Measurements from ENCODE around the gene CDK5R1.

Gene CDK5R1

DNA sequence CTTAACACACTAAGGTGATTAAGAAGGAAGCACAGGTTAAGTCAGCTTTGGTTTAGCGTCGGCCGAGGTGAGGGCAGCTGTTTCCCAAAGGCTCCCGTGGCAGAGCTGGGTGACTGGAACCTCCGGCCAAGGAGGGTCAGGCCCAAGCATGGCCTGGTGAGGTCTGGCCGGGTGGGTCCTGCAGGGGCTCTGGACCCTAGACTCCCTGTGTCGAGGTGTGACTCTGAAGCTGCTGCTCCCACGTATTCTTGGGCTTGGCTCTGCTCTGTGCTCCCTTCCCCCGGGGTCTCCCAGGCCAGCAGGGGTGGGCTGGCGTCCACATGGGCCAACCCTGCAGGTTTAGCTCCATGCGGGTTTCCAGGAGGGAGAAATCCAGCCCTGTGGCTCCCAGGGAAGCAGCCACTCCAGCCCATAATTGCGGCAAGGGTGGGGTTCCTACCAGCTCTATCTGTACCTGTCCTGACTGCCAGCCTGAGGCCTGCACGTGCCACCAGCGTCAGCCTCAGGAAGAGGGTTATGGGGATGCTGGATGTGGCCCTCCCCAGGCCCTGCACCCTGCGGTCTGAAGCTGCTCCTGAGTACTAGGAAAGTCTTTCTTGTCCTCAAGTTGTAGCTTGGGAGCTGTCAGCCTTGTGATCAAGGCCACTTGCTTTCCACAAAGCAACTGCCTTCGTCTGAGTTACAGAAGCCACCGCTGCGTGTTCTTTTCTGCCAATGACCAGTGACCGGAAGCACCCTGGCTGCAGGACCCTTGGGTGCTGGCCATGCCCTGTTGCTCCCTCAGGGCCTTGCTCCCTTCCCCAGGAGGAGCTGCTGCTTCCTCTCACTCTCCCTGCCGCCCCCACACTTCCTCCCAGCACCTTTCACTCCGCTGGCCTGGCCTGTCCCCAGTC, 4.8 kb downstream of the CDK5R1 start:
- H3K27ac ChIP-seq: no peak overlapping the region
- no peak for DNase-seq (ENCODE audit: low read depth, low spot score)

DNA sequence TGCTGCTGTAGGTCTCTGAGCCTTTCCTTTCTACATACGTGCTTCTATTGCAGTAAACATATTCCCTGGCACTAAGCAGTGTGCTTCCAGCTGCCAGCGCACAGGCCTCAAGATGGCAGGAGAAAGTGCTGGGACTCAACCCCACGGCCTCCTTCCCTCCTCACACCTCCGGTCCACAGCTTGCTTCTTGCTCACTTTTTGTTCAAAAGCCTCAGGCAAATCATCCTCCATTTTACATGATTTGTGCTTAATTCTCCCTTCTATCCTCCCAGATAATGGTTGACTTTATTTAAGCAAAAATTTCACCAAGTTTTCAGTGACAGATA, 5.4 kb downstream of the CDK5R1 start:
- H3K27ac ChIP-seq: no peak overlapping the region
- DNase-seq (ENCODE audit: low read depth, low spot score): no peak

DNA sequence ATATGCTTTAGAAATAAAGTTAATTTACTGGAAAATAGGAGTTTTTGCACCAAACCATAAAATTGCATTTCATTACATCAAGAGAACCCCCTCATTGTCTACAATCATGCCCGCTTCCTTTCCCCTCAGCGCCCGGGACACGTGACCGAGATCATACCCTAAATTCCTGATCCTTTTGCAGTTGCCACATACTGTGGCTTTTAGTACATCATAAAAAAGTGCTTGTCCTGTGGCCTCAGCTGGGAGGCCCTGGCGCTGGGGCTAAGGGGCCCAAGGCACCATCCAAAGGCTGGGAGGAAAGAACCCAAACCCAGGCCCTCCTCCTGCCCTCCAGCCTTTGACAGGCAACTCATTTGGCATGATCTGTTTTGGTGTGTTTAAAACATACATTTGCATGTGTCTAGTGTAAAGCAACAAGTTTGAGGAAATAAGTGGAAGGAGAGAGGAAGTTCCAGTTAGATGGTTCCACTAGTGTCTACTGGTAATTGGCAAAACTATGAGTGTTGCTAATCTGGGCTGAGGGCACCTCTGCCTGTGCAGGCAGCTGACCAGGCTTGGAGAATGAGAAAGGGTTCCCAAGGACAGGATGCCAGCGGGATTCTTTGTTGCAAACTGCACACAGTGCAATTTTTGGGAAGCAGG, 6.0 kb downstream of the CDK5R1 start:
- no peak for DNase-seq (ENCODE audit: low read depth, low spot score)
- no peak overlapping the region for H3K27ac ChIP-seq

DNA sequence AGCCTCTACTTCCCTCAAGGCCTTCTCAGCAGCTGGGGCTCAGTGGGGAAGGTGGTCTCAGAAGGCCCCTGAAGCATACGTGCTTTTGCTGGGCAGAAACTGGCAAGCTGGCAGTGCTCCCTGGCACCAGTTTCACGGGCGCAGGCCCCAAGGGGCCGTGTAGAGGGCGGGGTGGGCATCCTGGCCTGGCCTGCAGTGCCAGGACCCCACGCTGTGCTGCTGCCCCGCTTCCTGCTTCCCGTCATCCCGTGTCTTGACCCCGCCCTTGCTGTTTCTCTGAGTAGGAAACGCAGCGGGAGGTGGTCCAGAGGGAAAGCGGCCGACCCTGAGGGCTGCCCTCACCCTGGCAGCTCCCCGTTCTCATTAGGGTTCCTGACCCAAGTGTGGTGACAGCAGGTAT, 6.8 kb downstream of the CDK5R1 start:
- H3K27ac ChIP-seq: no peak overlapping the region

DNA sequence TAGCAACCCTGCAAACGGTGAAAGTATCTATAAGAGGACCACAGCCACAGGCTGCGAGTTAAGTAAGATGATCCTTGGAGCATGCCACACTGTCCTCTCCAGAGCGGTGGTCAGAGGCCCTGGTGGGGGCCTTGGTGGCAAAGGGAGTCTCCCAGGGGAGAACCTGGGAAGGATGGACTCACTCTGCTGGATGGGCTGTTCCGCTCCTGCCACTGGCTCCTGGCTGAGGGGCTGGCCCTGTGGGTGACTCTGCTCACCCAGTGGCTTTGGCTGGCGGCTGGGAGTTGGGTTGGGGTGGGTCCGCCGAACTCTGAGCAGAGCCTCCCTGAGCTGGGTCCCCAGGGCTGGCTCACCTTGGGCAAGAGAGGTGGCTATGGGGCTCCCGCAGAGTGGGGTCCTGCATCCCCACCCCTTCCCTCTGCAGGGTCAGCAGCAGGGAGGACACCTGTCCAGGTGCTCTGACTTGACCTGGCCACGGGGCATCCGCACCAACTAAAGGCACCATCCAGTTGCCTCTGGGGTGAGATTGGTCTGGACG, 7.3 kb downstream of the CDK5R1 start:
- no peak for DNase-seq (ENCODE audit: low read depth, low spot score)
- H3K27ac ChIP-seq: no peak overlapping the region

More for the DNA sequence above, 6.8 kb downstream of the CDK5R1 start:
- no peak for DNase-seq (ENCODE audit: low read depth, low spot score)

DNA sequence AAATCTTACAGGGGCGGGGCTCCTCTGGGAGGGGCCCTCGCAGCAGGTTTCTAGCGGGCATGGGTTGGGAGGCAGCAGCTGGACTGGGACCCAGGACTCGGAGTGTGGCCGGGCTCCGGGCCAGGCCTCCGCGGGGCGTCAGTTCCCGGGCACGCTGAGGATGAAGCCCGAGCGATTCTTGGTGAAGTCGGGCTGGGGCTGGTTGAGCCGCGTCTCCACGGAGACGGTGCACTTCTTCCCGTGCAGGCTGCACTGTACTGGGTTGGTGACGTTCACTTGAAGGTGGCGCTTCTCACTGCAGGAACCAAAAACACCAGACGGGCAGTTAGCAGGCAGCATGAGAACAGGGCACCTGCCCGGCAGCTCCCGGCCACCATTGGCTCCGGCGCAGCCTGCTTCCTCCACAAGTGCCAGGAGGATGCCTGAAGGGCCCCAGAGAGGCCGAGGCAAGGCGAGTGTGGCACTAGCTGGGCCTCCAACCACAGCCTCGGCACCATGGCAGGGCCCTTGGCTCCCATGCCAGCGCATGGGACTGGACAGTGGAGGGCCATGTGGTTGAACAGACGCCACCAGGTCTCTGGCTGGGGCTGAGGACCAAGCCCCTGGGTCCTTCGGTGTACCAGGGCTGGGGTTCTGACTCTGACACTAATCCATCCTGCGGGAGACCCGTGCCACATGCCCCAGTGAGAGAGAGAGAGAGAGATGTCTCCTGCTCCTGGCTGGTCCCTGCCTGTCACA, 8.0 kb downstream of the CDK5R1 start:
- no peak overlapping the region for H3K27ac ChIP-seq
- no peak for DNase-seq (ENCODE audit: low read depth, low spot score)

DNA sequence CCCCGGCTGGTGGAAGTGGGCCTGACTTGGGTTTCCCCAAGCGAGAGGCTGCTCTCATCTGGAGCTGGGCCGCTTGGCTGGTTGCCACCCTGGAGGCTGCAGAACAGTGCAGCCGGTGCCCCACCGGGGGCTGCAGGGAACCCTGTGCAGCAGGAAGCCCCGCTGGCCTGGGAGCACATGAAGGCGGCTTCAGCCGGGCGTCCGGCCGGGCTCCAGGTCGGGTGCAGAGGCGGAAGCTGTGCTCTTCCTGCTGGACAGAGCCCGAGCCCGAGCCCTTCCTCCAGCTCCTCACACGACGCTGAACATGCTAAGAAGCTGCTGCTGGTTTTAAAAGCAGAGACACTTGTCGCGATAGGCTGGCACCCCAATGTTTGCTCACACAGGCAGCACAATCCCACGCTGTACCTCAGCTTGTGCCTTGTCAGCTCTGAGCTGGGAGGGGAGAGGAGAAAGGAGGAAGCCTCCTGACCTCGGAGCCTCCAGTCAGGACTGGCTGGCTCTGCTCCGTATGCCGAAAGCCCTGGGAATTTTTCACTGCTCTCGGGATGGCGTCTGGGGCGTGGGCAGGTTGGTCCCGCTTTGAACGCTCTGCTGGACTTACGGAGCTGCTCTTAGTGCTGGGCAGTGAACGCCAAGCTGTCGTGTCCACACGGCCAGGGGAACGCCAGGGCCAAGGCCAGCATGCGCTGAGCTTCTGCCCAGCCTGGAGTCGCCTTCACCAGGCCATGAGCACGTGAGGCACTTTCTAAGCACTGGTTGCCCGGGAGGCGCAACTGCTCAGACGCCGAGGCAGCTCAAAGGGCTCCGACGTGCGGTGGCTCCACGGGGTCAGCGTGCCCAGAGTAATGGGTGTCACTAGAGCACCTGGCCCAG, 8.8 kb downstream of the CDK5R1 start:
- peak overlapping the region; percentile 86 for H3K27ac ChIP-seq
- DNase-seq (ENCODE audit: low read depth, low spot score): no peak

DNA sequence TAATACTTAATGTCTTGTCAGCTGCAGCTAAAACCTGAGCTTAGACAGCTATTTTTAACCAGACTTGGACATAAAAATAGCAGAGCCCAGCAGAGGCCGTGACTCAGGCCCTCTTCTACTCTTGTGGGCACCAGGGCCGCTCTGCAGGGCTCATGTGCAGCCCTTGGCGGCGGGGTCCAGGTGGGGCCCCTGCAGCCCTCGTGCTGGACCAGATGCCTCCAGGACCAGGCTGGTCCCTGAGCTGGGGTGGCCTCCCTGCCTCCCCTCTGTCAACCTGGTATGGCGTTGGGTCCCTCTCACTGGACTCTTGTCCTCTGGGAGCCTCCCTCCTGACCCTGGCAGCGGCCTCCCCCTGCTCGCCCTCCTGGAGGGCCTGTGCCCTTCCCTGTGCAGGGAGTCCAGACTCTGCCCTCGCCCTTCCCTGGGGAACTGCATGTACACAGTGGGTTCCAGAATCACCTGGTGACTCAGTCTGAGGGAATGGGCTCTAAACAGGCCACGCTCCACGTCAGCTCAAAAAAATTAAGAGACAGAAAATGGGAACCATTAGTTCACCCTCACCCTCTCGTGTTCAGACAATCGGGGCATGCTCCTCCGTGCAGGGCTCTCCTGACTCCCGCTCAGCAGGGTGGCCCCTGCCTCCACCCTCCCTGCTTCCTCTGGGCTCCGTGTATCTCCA, 9.7 kb downstream of the CDK5R1 start:
- DNase-seq (ENCODE audit: low read depth, low spot score): no peak
- H3K27ac ChIP-seq: peak overlapping the region; percentile 86

DNA sequence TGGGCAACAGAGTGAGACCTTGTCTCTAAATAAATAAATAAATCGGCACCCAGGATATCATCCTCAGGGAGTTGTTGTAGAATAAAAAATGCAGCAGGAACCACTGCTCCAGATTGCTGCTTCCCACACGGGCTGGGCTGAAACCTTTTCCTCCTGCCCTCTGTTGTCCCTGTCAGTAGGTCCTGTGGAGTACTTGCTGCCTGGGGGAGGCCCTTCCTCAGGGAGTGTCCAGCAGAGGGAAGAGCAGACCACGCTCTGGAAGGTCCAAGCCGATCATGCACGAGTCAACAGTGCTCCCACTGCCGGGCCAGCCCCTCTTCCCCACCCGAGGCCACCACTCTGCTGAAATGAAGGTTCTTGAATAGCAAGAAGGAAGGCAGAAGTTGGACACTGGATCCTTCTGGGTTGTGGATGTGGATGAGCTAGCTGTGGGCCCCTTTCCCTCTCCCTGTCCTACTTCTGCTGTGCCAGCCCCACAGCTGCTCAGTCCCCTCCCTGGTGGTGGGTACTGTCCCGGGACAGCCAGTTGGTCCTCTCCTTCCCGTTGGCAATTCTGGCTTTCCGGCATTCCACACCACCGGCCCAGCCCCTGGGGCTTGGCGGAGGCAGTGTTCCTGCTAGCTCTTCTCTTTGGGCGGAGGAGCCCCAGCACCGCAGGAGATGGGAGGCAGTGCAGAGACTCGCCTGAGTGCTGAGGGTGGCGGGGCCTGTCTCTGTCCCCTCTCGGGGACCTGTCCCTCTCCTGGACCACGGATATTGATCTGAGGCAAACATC, 10.8 kb downstream of the CDK5R1 start:
- DNase-seq (ENCODE audit: low read depth, low spot score): no peak
- H3K27ac ChIP-seq: peak overlapping the region; percentile 86

DNA sequence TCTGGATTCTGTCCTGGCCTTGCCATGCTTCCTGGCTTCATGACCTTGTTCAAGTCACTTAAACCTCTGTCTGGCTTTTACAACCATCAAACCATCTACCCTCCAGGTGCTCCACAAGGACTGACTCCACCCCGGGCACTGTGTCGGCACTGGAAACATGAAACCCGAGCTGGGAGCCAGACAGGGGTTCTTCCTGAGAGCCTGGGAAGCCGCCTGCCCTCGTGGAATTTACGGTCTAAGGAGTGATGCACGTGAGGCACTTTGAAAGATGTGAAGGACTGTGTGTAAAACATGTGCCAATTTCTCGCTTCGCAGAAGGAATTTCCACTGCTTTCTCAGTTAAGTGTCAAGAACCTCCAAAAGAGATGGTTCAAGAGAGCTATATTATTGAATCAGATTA, 11.6 kb downstream of the CDK5R1 start:
- H3K27ac ChIP-seq: peak overlapping the region; percentile 86
- DNase-seq (ENCODE audit: low read depth, low spot score): no peak

DNA sequence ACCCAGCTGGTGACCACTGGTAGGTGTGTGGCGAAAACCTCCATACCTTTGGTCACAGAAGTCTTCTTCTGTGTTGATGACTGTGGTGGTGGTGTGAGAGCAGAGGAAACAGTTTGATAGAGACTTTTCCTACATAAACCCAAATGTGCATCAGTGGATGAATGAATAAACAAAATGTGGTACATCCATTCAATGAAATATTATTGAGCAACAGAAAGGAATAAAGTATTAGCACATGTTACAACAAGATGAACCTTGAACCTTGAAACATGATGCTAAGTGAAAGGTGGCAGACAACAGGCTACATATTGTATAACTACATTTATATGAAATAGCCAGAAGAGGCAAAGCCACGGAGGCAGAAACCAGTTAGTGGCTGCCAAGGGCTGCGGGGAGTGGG, 15.2 kb downstream of the CDK5R1 start:
- H3K27ac ChIP-seq: peak overlapping the region; percentile 80

DNA sequence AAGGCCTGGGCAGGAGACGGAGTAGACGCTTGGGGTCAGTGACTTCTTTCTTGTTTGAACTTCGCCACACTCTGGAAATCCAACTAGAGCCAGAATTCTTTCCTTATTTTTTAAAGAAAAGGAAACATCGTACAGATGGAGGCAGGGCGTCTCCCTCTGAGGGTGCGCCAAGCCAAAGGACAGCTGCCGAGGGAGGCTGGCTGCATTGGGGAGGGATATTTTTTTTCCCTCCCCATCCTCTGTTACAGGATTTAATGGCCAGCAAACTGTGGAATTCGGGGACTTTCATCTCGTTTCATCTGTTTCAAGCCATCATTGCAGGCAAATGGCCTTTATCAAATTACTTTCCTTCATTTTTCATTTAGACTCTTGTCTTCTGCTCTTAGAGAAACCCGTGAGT, 15.9 kb downstream of the CDK5R1 start:
- no peak for DNase-seq (ENCODE audit: low read depth, low spot score)
- H3K27ac ChIP-seq: peak overlapping the region; percentile 80

More for the DNA sequence above, 15.2 kb downstream of the CDK5R1 start:
- no peak for DNase-seq (ENCODE audit: low read depth, low spot score)

DNA sequence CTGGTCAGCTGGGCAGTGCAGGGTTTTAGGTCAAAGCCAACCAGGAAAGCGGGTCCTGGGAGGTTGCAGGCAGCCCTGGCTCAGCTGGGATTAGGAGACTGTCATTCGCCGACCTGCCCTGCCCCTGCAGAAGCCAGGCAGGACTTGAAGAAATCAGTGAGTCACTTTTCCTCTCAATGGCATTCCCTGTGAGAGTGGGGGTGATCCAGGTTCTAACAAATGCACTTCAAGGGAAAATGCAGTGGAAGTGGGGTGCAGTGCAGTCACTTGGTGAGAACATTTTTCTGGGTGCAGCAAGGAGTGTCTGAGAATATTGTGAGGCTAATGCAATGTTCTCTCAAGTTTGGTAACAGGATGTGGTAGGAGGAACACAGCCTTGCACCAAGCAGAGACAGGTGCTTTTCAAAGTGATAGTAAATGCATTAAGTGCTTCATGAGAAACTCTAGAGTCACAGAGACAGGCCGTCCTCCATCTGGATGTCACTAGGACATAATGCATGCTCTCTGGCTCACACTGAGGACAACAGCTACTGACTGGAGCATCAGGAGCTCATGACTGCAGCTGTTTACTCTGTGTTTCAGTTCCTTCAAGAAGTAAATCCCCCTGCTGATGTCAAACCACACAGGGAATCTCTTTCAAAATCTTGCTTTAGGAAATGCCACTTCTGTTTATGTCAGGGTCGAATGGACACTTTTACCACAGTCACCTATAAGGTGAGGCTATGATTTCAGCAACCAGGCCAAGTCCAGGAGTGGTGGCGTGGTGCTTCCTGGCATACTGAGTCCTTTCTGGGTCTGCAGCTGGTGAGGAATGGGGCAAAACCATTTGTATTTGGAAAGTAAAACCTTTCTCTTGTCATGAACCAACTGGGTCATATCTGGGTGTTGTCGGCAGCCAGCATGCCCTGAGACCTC, 16.7 kb downstream of the CDK5R1 start:
- no peak for DNase-seq (ENCODE audit: low read depth, low spot score)
- H3K27ac ChIP-seq: peak overlapping the region; percentile 80

DNA sequence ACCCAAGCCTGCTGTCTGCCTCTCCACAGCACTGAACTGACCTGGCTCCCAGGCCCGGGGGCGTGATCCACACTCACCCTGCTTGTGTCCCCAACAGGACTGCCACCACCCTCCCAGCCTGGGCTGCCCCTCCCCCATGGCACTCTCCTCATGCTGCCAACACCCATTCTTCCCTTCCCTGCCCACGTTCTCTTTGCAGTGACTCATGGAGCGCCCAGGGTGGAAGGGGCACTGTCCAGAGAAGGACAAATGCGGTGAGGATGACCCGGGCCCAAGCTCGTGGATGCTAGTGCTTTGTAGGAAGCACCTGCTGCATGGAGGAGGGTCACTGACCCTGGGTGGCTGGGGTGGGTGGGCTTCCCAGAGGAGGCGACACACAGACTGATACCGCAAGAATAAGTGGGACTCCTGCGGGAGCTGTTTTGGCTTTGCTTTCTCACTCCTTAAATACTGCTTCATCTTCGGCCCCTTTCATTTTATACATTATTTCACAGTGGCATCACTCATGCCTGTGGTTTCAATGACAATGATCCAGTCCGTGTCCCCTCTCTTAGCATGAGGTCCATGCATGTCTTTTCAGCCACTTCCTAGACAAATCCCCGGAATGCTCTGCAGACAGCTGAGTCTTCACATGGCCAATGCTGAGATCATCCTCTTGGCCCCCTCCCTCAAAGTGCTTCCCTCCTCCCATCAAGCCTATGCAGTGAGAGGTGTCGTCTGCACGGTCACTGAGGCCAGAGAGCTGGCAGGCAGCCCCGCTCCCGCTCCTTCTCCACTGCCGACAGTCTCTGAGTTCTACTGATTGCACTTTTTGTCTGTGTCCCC, 17.6 kb downstream of the CDK5R1 start:
- no peak for DNase-seq (ENCODE audit: low read depth, low spot score)

DNA sequence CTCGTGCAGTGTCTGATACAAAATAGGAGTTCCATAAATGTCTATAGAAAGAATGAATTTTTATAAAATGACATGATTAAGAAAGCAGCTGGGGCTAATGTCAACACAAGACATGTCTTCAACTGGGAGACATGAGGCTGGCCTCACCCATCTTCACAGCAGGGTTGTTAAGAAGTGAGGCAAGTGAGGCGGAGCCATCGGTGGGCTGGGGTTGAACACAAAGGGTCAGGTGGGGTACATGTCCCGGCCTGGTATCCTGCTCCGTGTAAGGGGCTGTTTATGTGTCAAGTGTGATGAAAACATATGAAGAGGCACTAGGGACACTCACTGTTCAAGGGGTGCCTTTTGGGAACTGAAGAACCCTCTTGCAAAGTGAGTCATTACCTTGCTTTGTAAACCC, 22.1 kb downstream of the CDK5R1 start:
- no peak for DNase-seq (ENCODE audit: low read depth, low spot score)

More for the DNA sequence above, 17.6 kb downstream of the CDK5R1 start:
- peak overlapping the region; percentile 80 for H3K27ac ChIP-seq

DNA sequence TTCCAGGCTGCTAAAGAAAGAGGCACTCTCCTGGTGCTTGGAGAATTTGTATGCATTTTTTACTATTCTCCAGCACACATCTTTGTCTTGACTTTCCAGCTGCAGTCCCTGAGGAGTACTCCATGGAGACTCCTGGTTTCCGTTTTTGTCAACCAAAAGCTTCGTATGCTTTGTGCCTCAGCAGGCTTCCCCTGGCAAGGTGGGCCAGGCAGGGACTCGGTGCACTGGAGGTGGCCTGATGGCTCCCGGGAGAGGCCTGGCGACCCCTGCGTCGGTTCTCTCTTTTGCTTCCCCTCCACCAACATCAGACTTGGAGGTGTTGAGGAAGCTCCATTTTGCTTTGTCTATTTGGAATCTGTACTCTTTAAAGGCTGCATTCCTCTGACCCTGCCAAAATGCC, 23.7 kb downstream of the CDK5R1 start:
- no peak overlapping the region for H3K27ac ChIP-seq
- no peak for DNase-seq (ENCODE audit: low read depth, low spot score)

More for the DNA sequence above, 22.1 kb downstream of the CDK5R1 start:
- no peak overlapping the region for H3K27ac ChIP-seq

DNA sequence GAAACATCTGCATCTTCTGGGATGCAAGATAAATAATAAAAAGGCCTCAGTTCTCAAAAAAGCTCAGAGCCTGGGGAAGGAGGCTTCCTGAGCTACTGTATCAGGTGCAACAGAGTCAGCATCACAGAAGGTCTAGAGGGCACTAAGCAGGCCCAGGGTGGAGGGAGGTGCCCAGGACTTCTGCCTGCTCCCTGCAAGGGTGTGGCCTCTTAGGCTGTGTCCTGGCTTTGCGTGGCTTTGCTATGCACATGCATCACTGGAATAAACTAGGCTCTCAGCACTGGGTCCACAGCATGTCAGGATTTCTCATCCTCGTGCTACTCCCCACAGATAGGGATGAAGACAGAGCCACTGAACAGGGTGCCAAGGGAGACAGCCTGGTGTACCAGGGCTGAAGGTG, 25.5 kb downstream of the CDK5R1 start:
- H3K27ac ChIP-seq: no peak overlapping the region
- no peak for DNase-seq (ENCODE audit: low read depth, low spot score)
